Fibroblast of lung (primary cell): Measurements from ENCODE around the gene CHURC1. TPM values are rescaled to one million over a fixed set of nuclear protein-coding genes. Genes with fewer than 3 reads are reported as not detected.

Experiments used
- DNase-seq, 2 donors: peaks; one replicate each; pipeline versions ENCODE4 v3.0.0 to v3.0.0-alpha.2; 2010; ENCODE audit warnings: low read depth in 2 of 2
- H2AFZ ChIP-seq: 2 replicates; pipeline ENCODE4 v1.5.1; 2012; ENCODE audit warnings: low read length, control low read depth, inconsistent platforms
- H3K27ac ChIP-seq: 2 replicates; pipeline ENCODE4 v1.5.1; 2011; ENCODE audit warnings: low read length, control low read depth; ENCODE audit not compliant: insufficient read depth
- H3K27me3 ChIP-seq: 2 replicates; pipeline ENCODE4 v1.5.1; 2011; ENCODE audit warnings: mild to moderate bottlenecking, low read length; ENCODE audit not compliant: control insufficient read depth, insufficient read depth
- H3K36me3 ChIP-seq: 2 replicates; pipeline ENCODE4 v1.5.1; 2011; ENCODE audit warnings: low read length; ENCODE audit not compliant: control insufficient read depth, insufficient read depth
- H3K4me1 ChIP-seq: 2 replicates; pipeline ENCODE4 v1.5.1; 2011; ENCODE audit warnings: low read length; ENCODE audit not compliant: control insufficient read depth, insufficient read depth; ENCODE audit errors: extremely low read depth
- H3K4me2 ChIP-seq: 2 replicates; pipeline ENCODE4 v1.5.1; 2011; ENCODE audit warnings: low read length, control low read depth; ENCODE audit not compliant: insufficient read depth; ENCODE audit errors: extremely low read depth
- H3K4me3 ChIP-seq, 4 experiments: fragments of 200-600 bp in 1 of 4; sonication (generic) in 1 of 4; replicated peaks in 1 of 4; 2 replicates each; pipeline ENCODE4 v1.5.1; 2011 to 2016; ENCODE audit warnings: low read length in 4 of 4, low read depth in 3 of 4, mild to moderate bottlenecking in 3 of 4, control low read depth in 2 of 4, inconsistent platforms in 1 of 4, mixed read lengths in 1 of 4; ENCODE audit not compliant: insufficient read depth in 1 of 4; ENCODE audit errors: control extremely low read depth in 1 of 4
- H3K79me2 ChIP-seq: 2 replicates; pipeline ENCODE4 v1.5.1; 2012; ENCODE audit warnings: mild to moderate bottlenecking, low read length, inconsistent platforms; ENCODE audit not compliant: control insufficient read depth, insufficient read depth
- H3K9ac ChIP-seq: 2 replicates; pipeline ENCODE4 v1.5.1; 2011; ENCODE audit warnings: mild to moderate bottlenecking, low read length, control low read depth; ENCODE audit not compliant: insufficient read depth
- H3K9me3 ChIP-seq: 2 replicates; pipeline ENCODE4 v1.5.1; 2012; ENCODE audit warnings: low read depth, low read length; ENCODE audit not compliant: control insufficient read depth, insufficient read depth
- H4K20me1 ChIP-seq: 2 replicates; pipeline ENCODE4 v1.5.1; 2011; ENCODE audit warnings: low read length; ENCODE audit not compliant: control insufficient read depth, insufficient read depth; ENCODE audit errors: extremely low read depth
- EZH2 ChIP-seq: IDR thresholded peaks from 2 replicates; pipeline ENCODE4 v1.5.1; 2012; ENCODE audit warnings: low read length, control low read depth, mild to moderate bottlenecking; ENCODE audit errors: missing control alignments
- polyA plus RNA-seq, 2 donors: library from polyadenylated mRNA; depleted of rRNA in 1 of 2; stranded (reverse) in 1 of 2; unstranded in 1 of 2; fragments of >200 nt; gene quantifications; 2 replicates each; pipeline ENCODE4 v1.2.1, GENCODE V29; 2011 to 2012; ENCODE audit warnings: missing spikeins in 1 of 2
- total RNA-seq: library from RNA; depleted of rRNA; stranded (reverse); fragments of >200 nt; gene quantifications from 2 replicates; pipeline ENCODE4 v1.2.1, GENCODE V29; 2014
- TF ChIP-seq, protein P1 (sequence below), 2 donors: IDR thresholded peaks in 1 of 2; conservative IDR thresholded peaks in 1 of 2; 1 replicate in 1 of 2; 2 replicates in 1 of 2; pipeline ENCODE4 v1.5.1; 2011 to 2012; ENCODE audit warnings: low read length in 2 of 2, control low read depth in 1 of 2, inconsistent platforms in 1 of 2, low read depth in 1 of 2, mild to moderate bottlenecking in 1 of 2

Gene CHURC1
- total and polyA plus RNA-seq, 2 donors (not counting 1 experiment from before 2014, with no cell fraction given): 38.6 to 89.5 TPM

DNA sequence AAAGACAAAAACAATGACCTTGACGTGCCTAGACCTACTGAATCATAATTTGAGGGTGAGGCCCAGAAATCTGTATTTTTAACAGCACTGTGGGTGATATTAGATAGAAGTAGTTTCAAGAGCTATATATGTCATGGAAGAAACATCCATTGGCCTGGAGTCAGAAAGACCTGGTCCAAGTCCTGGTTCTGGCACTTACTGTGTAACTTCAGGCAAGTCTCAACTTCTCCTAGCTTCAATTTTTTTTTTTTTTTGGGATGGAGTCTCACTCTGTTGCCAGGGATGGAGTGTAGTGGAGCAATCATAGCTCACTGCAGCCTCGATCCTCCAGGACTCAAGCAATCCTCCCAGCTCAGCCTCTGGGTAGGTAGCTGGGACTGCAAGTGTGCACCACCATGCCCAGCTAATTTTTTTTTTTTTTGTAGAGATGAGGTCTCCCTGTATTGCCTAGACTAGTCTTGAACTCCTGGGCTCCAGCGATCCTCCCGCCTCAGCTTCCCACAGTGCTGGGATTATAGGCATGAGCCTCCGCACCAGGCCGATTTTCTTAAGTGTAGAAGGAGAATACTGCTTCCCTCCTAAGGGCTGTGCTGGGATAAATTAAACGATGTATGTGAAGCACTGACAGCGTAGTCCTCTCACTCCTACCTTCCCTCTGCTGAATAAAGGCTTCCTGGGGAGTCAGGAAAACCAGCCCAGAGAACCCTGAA is 42.6 kb downstream of the CHURC1 start:
- no peak overlapping the region for H3K9ac ChIP-seq
- H2AFZ ChIP-seq: no peak overlapping the region
- H3K9me3 ChIP-seq: no peaks in the 10 kb centered on the region
- no peak overlapping the region for H3K27ac ChIP-seq
- H3K79me2 ChIP-seq: no peaks in the 10 kb centered on the region
- peaks cover 1% of the 10 kb centered on the region for H4K20me1 ChIP-seq
- no peak for DNase-seq
- no peak overlapping the region for H3K4me2 ChIP-seq
- no peaks in the 10 kb centered on the region for H3K4me1 ChIP-seq
- no peaks in the 10 kb centered on the region for H3K36me3 ChIP-seq
- H3K4me3 ChIP-seq: no peak overlapping the region
- no peaks in the 10 kb centered on the region for H3K27me3 ChIP-seq
- TF ChIP-seq EZH2: no peak
- TF ChIP-seq, protein P1, sequence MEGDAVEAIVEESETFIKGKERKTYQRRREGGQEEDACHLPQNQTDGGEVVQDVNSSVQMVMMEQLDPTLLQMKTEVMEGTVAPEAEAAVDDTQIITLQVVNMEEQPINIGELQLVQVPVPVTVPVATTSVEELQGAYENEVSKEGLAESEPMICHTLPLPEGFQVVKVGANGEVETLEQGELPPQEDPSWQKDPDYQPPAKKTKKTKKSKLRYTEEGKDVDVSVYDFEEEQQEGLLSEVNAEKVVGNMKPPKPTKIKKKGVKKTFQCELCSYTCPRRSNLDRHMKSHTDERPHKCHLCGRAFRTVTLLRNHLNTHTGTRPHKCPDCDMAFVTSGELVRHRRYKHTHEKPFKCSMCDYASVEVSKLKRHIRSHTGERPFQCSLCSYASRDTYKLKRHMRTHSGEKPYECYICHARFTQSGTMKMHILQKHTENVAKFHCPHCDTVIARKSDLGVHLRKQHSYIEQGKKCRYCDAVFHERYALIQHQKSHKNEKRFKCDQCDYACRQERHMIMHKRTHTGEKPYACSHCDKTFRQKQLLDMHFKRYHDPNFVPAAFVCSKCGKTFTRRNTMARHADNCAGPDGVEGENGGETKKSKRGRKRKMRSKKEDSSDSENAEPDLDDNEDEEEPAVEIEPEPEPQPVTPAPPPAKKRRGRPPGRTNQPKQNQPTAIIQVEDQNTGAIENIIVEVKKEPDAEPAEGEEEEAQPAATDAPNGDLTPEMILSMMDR (conservative IDR thresholded peaks at IDR 0.05 in 1 of 2, IDR thresholded peaks at IDR 0.05 in 1 of 2; ENCODE audit: low read depth in 1 of 2, low read length in 2 of 2): no peak

DNA sequence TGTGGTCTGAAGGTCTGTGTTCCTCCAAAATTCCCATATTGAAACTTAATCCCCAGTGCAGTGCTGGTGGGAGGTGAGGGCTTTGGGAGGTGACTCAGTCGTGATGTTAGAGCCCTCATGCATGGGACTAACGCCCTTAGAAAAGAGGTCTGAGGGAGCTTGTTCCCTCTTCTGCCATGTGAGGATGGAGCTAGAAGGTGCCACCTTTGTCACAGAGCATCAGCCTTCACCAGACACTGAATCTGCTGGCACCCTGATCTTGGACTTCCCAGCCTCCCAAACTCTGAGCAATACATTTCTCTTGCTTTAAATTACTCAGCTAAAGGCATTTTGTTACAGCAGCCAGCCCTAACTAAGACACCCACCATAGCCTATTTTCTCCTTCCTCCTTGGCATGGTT is 43.9 kb downstream of the CHURC1 start:
- no peak for DNase-seq

GRCh38 chr14:64958743-64959142 is 44.5 kb downstream of the CHURC1 start:
- H4K20me1 ChIP-seq: peaks cover 1% of the 10 kb centered on the region
- H3K9ac ChIP-seq: no peak overlapping the region

More for the DNA sequence above, 43.9 kb downstream of the CHURC1 start:
- no peak overlapping the region for H3K4me3 ChIP-seq
- no peaks in the 10 kb centered on the region for H3K36me3 ChIP-seq
- H3K4me2 ChIP-seq: no peak overlapping the region
- no peaks in the 10 kb centered on the region for H3K27me3 ChIP-seq
- H3K9me3 ChIP-seq: no peaks in the 10 kb centered on the region
- H4K20me1 ChIP-seq: peaks cover 1% of the 10 kb centered on the region
- no peaks in the 10 kb centered on the region for H3K4me1 ChIP-seq
- H3K27ac ChIP-seq: no peak overlapping the region
- no peaks in the 10 kb centered on the region for H3K79me2 ChIP-seq
- H2AFZ ChIP-seq: no peak overlapping the region
- no peak for TF ChIP-seq EZH2
- TF ChIP-seq, protein P1 (conservative IDR thresholded peaks at IDR 0.05 in 1 of 2, IDR thresholded peaks at IDR 0.05 in 1 of 2; ENCODE audit: low read depth in 1 of 2, low read length in 2 of 2): no peak
- no peak overlapping the region for H3K9ac ChIP-seq

More at GRCh38 chr14:64958743-64959142, 44.5 kb downstream of the CHURC1 start:
- no peaks in the 10 kb centered on the region for H3K27me3 ChIP-seq
- no peak for DNase-seq
- no peak overlapping the region for H2AFZ ChIP-seq
- no peak overlapping the region for H3K4me2 ChIP-seq
- no peaks in the 10 kb centered on the region for H3K36me3 ChIP-seq
- no peaks in the 10 kb centered on the region for H3K79me2 ChIP-seq
- no peak overlapping the region for H3K27ac ChIP-seq
- H3K4me1 ChIP-seq: no peaks in the 10 kb centered on the region
- TF ChIP-seq, protein P1 (conservative IDR thresholded peaks at IDR 0.05 in 1 of 2, IDR thresholded peaks at IDR 0.05 in 1 of 2; ENCODE audit: low read depth in 1 of 2, low read length in 2 of 2): no peak
- TF ChIP-seq EZH2: no peak
- H3K4me3 ChIP-seq: no peak overlapping the region
- no peaks in the 10 kb centered on the region for H3K9me3 ChIP-seq
